Measurements from ENCODE around the gene BTG1. TPM values are rescaled to one million over a fixed set of nuclear protein-coding genes. Genes with fewer than 3 reads are reported as not detected.

BTG1 gene
- total and polyA plus RNA-seq, 2 experiments from 2014 or later = 15.5 to 36.2 TPM

- H3K27me3 Mint-ChIP-seq (ENCODE audit: insufficient read depth, low read depth, poor library complexity) = peaks cover 2% of the 10 kb centered on the region
- Histone ChIP-seq H4K20me1 (replicated peaks; ENCODE audit: insufficient read depth) (no peaks in the 10 kb centered on the region), H3K79me2 (replicated peaks; ENCODE audit: insufficient read depth) (peaks cover 65% of the 10 kb centered on the region), H3K9me2 (ENCODE audit: insufficient read depth) (peaks cover 10% of the 10 kb centered on the region; the same call in 1 of the 2 replicates), H3K27ac (ENCODE audit: low read depth) (no peak overlapping the region), H3K4me2 (no peak overlapping the region), H3K36me3 (ENCODE audit: insufficient read depth) (no peaks in the 10 kb centered on the region), H2AFZ (no peak overlapping the region), H3F3A (replicated peaks; ENCODE audit: low read depth) (no peaks in the 10 kb centered on the region), H3K4me1 (ENCODE audit: insufficient read depth) (peaks cover 6% of the 10 kb centered on the region), H3K27me3 (ENCODE audit: insufficient read depth) (no peaks in the 10 kb centered on the region), H3K4me3 (no peak overlapping the region)
- no peak overlapping the region for H3K4me3 Mint-ChIP-seq
- H3K4me1 Mint-ChIP-seq = peaks cover 14% of the 10 kb centered on the region
- TF ChIP-seq, protein P1, sequence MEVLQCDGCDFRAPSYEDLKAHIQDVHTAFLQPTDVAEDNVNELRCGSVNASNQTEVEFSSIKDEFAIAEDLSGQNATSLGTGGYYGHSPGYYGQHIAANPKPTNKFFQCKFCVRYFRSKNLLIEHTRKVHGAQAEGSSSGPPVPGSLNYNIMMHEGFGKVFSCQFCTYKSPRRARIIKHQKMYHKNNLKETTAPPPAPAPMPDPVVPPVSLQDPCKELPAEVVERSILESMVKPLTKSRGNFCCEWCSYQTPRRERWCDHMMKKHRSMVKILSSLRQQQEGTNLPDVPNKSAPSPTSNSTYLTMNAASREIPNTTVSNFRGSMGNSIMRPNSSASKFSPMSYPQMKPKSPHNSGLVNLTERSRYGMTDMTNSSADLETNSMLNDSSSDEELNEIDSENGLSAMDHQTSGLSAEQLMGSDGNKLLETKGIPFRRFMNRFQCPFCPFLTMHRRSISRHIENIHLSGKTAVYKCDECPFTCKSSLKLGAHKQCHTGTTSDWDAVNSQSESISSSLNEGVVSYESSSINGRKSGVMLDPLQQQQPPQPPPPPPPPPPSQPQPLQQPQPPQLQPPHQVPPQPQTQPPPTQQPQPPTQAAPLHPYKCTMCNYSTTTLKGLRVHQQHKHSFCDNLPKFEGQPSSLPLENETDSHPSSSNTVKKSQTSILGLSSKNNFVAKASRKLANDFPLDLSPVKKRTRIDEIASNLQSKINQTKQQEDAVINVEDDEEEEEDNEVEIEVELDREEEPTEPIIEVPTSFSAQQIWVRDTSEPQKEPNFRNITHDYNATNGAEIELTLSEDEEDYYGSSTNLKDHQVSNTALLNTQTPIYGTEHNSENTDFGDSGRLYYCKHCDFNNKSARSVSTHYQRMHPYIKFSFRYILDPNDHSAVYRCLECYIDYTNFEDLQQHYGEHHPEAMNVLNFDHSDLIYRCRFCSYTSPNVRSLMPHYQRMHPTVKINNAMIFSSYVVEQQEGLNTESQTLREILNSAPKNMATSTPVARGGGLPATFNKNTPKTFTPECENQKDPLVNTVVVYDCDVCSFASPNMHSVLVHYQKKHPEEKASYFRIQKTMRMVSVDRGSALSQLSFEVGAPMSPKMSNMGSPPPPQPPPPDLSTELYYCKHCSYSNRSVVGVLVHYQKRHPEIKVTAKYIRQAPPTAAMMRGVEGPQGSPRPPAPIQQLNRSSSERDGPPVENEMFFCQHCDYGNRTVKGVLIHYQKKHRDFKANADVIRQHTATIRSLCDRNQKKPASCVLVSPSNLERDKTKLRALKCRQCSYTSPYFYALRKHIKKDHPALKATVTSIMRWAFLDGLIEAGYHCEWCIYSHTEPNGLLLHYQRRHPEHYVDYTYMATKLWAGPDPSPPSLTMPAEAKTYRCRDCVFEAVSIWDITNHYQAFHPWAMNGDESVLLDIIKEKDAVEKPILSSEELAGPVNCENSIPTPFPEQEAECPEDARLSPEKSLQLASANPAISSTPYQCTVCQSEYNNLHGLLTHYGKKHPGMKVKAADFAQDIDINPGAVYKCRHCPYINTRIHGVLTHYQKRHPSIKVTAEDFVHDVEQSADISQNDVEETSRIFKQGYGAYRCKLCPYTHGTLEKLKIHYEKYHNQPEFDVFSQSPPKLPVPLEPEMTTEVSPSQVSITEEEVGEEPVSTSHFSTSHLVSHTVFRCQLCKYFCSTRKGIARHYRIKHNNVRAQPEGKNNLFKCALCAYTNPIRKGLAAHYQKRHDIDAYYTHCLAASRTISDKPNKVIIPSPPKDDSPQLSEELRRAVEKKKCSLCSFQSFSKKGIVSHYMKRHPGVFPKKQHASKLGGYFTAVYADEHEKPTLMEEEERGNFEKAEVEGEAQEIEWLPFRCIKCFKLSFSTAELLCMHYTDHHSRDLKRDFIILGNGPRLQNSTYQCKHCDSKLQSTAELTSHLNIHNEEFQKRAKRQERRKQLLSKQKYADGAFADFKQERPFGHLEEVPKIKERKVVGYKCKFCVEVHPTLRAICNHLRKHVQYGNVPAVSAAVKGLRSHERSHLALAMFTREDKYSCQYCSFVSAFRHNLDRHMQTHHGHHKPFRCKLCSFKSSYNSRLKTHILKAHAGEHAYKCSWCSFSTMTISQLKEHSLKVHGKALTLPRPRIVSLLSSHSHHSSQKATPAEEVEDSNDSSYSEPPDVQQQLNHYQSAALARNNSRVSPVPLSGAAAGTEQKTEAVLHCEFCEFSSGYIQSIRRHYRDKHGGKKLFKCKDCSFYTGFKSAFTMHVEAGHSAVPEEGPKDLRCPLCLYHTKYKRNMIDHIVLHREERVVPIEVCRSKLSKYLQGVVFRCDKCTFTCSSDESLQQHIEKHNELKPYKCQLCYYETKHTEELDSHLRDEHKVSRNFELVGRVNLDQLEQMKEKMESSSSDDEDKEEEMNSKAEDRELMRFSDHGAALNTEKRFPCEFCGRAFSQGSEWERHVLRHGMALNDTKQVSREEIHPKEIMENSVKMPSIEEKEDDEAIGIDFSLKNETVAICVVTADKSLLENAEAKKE (CRISPR knock-in tag; IDR thresholded peaks at IDR 0.05) = no peak
- TF ChIP-seq, protein P2, sequence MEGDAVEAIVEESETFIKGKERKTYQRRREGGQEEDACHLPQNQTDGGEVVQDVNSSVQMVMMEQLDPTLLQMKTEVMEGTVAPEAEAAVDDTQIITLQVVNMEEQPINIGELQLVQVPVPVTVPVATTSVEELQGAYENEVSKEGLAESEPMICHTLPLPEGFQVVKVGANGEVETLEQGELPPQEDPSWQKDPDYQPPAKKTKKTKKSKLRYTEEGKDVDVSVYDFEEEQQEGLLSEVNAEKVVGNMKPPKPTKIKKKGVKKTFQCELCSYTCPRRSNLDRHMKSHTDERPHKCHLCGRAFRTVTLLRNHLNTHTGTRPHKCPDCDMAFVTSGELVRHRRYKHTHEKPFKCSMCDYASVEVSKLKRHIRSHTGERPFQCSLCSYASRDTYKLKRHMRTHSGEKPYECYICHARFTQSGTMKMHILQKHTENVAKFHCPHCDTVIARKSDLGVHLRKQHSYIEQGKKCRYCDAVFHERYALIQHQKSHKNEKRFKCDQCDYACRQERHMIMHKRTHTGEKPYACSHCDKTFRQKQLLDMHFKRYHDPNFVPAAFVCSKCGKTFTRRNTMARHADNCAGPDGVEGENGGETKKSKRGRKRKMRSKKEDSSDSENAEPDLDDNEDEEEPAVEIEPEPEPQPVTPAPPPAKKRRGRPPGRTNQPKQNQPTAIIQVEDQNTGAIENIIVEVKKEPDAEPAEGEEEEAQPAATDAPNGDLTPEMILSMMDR (conservative IDR thresholded peaks at IDR 0.05; ENCODE audit: low read depth in 2 of 2) = no peak
- TF ChIP-seq, protein P3, sequence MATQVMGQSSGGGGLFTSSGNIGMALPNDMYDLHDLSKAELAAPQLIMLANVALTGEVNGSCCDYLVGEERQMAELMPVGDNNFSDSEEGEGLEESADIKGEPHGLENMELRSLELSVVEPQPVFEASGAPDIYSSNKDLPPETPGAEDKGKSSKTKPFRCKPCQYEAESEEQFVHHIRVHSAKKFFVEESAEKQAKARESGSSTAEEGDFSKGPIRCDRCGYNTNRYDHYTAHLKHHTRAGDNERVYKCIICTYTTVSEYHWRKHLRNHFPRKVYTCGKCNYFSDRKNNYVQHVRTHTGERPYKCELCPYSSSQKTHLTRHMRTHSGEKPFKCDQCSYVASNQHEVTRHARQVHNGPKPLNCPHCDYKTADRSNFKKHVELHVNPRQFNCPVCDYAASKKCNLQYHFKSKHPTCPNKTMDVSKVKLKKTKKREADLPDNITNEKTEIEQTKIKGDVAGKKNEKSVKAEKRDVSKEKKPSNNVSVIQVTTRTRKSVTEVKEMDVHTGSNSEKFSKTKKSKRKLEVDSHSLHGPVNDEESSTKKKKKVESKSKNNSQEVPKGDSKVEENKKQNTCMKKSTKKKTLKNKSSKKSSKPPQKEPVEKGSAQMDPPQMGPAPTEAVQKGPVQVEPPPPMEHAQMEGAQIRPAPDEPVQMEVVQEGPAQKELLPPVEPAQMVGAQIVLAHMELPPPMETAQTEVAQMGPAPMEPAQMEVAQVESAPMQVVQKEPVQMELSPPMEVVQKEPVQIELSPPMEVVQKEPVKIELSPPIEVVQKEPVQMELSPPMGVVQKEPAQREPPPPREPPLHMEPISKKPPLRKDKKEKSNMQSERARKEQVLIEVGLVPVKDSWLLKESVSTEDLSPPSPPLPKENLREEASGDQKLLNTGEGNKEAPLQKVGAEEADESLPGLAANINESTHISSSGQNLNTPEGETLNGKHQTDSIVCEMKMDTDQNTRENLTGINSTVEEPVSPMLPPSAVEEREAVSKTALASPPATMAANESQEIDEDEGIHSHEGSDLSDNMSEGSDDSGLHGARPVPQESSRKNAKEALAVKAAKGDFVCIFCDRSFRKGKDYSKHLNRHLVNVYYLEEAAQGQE (IDR thresholded peaks at IDR 0.05; ENCODE audit: unreplicated experiment) = no peak
- TF ChIP-seq CREB1 (CRISPR knock-in tag; IDR thresholded peaks at IDR 0.05; ENCODE audit: low read depth) = no peak
- no peak for TF ChIP-seq ZNF331 (CRISPR knock-in tag; IDR thresholded peaks at IDR 0.05; ENCODE audit: low read depth)
- no peak for TF ChIP-seq EZH2phosphoT487 (IDR thresholded peaks at IDR 0.05; ENCODE audit: unreplicated experiment)
- no peak for TF ChIP-seq NANOG (IDR thresholded peaks at IDR 0.05; ENCODE audit: borderline replicate concordance)
- no peak for TF ChIP-seq ETS1 (IDR thresholded peaks at IDR 0.05)
- no peak for TF ChIP-seq ZNF114 (CRISPR knock-in tag; IDR thresholded peaks at IDR 0.05)
- TF ChIP-seq POLR2AphosphoS5 (IDR thresholded peaks at IDR 0.05; ENCODE audit: low read depth) = no peak
- TF ChIP-seq JUNB (IDR thresholded peaks at IDR 0.05; ENCODE audit: unreplicated experiment) = no peak
- TF ChIP-seq STAT1 (IDR thresholded peaks at IDR 0.05; ENCODE audit: unreplicated experiment) = no peak
- no peak for TF ChIP-seq EZH2 (IDR thresholded peaks at IDR 0.05; ENCODE audit: low read depth, unreplicated experiment)
- DNase-seq (ENCODE audit: low spot score) = no peak
- no peak overlapping the region for H3K27ac Mint-ChIP-seq
- H3K36me3 Mint-ChIP-seq (ENCODE audit: low read depth) = peaks cover 41% of the 10 kb centered on the region; the same call in 2 of the 3 replicates
- no peak for ATAC-seq
- peaks cover 11% of the 10 kb centered on the region; the same call in 2 of the 3 replicates for H3K9me3 Mint-ChIP-seq
These were observed 22.5 kb downstream of the BTG1 start for GRCh38 chr12:92122941-92123779.

All from GM23338 (cell line).